HEK293 (cell line): ENCODE data around the gene TEAD1.

Experiments used
- ATF2 ChIP-seq: fragments of 450-650 bp; formaldehyde crosslinking; IDR thresholded peaks from 2 replicates; pipeline ENCODE4 v1.5.1; 2016; ENCODE audit warnings: missing biosample characterization, missing genetic modification characterization, low read depth
- CTCF ChIP-seq: fragments of 450-650 bp; formaldehyde crosslinking; IDR thresholded peaks from 2 replicates; pipeline ENCODE4 v1.5.1; 2016; ENCODE audit warnings: missing biosample characterization, missing genetic modification characterization
- PRDM10 ChIP-seq: fragments of 450-650 bp; formaldehyde crosslinking; IDR thresholded peaks from 2 replicates; pipeline ENCODE4 v1.5.1; 2016; ENCODE audit warnings: missing biosample characterization, missing genetic modification characterization
- REST ChIP-seq: fragments of 450-650 bp; formaldehyde crosslinking; IDR thresholded peaks from 2 replicates; pipeline ENCODE4 v1.5.1; 2016; ENCODE audit warnings: missing biosample characterization, missing genetic modification characterization
- ZIC2 ChIP-seq: fragments of 450-650 bp; formaldehyde crosslinking; IDR thresholded peaks from 2 replicates; pipeline ENCODE4 v1.5.1; 2016; ENCODE audit warnings: missing biosample characterization, missing genetic modification characterization
- ZNF138 ChIP-seq: fragments of 450-650 bp; formaldehyde crosslinking; IDR thresholded peaks from 2 replicates; pipeline ENCODE4 v1.5.1; 2016; ENCODE audit warnings: missing biosample characterization, missing genetic modification characterization, borderline replicate concordance
- ZNF311 ChIP-seq: fragments of 450-650 bp; formaldehyde crosslinking; IDR thresholded peaks from 2 replicates; pipeline ENCODE4 v1.5.1; 2017; ENCODE audit warnings: missing biosample characterization, missing genetic modification characterization, borderline replicate concordance
- ZNF510 ChIP-seq: fragments of 450-650 bp; formaldehyde crosslinking; IDR thresholded peaks from 2 replicates; pipeline ENCODE4 v1.5.1; 2018; ENCODE audit warnings: mild to moderate bottlenecking, missing genetic modification characterization, missing biosample characterization; ENCODE audit not compliant: insufficient replicate concordance
- ZNF629 ChIP-seq: fragments of 450-650 bp; formaldehyde crosslinking; IDR thresholded peaks from 2 replicates; pipeline ENCODE4 v1.5.1; 2017; ENCODE audit warnings: missing biosample characterization, missing genetic modification characterization
- ZNF76 ChIP-seq: fragments of 450-650 bp; formaldehyde crosslinking; IDR thresholded peaks from 2 replicates; pipeline ENCODE4; 2016; ENCODE audit warnings: low read depth, missing biosample characterization, missing genetic modification characterization, borderline replicate concordance
- TF ChIP-seq, protein P1 (sequence below): fragments of 450-650 bp; formaldehyde crosslinking; IDR thresholded peaks from 2 replicates; pipeline ENCODE4 v1.5.1; 2016; ENCODE audit warnings: missing biosample characterization, missing genetic modification characterization

DNA sequence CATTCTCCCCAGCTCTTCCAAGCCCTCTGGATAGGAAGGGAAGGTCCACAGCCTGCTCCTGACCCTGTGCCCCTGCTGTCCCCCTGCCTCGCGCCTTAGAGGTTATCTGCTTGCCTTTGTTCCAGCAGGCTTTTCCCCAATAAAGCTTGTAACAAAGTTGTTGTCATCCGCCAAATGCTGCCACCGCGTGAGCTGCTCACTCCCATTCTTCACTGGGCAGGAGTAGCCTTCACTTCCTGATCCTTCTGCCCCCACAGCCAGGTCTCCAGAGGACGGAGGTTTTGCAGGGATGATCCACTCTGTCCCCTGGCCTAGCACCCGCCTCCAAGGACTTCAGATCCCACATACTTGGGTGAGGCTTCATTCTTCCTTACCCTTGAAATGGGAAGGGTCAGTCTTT is 240.9 kb downstream of the TEAD1 start:
- TF ChIP-seq, protein P1, sequence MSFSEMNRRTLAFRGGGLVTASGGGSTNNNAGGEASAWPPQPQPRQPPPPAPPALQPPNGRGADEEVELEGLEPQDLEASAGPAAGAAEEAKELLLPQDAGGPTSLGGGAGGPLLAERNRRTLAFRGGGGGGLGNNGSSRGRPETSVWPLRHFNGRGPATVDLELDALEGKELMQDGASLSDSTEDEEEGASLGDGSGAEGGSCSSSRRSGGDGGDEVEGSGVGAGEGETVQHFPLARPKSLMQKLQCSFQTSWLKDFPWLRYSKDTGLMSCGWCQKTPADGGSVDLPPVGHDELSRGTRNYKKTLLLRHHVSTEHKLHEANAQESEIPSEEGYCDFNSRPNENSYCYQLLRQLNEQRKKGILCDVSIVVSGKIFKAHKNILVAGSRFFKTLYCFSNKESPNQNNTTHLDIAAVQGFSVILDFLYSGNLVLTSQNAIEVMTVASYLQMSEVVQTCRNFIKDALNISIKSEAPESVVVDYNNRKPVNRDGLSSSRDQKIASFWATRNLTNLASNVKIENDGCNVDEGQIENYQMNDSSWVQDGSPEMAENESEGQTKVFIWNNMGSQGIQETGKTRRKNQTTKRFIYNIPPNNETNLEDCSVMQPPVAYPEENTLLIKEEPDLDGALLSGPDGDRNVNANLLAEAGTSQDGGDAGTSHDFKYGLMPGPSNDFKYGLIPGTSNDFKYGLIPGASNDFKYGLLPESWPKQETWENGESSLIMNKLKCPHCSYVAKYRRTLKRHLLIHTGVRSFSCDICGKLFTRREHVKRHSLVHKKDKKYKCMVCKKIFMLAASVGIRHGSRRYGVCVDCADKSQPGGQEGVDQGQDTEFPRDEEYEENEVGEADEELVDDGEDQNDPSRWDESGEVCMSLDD (tag by site-specific recombination) = no peak
- TF ChIP-seq PRDM10 = no peak
- TF ChIP-seq ZIC2 (tag by site-specific recombination) = no peak
- TF ChIP-seq ZNF76 (tag by site-specific recombination) = no peak
- no peak for TF ChIP-seq CTCF (tag by site-specific recombination)
- TF ChIP-seq REST (tag by site-specific recombination) = no peak
- no peak for TF ChIP-seq ZNF510
- no peak for TF ChIP-seq ZNF629 (tag by site-specific recombination)
- no peak for TF ChIP-seq ZNF138 (tag by site-specific recombination)
- TF ChIP-seq ZNF311 (tag by site-specific recombination) = no peak
- TF ChIP-seq ATF2 (tag by site-specific recombination) = no peak
